Non-pigmented ciliary epithelial cell (primary cell): Measurements from ENCODE around the gene NEDD8.

Source experiments
- DNase-seq: peaks from one replicate; pipeline ENCODE4 v3.0.0-alpha.2; 2010; ENCODE audit warnings: low read depth

NEDD8 gene

GRCh38 chr14:24179961-24180796 is 52.0 kb downstream of the NEDD8 start:
- peak; percentile 60 for DNase-seq

- DNase-seq = no peak
These were observed 52.7 kb downstream of the NEDD8 start for GRCh38 chr14:24179294-24179960.

GRCh38 chr14:24178399-24179178 is 53.6 kb downstream of the NEDD8 start:
- DNase-seq = no peak

- no peak for DNase-seq
These were observed 54.3 kb downstream of the NEDD8 start for GRCh38 chr14:24177891-24178290.

- DNase-seq = no peak
These were observed 54.9 kb downstream of the NEDD8 start for GRCh38 chr14:24177041-24177825.

GRCh38 chr14:24176599-24176998 is 55.6 kb downstream of the NEDD8 start:
- no peak for DNase-seq

GRCh38 chr14:24172871-24173281 is 59.3 kb downstream of the NEDD8 start:
- no peak for DNase-seq

GRCh38 chr14:24172261-24172860 is 59.8 kb downstream of the NEDD8 start:
- no peak for DNase-seq

- DNase-seq = peak; percentile 89
These were observed 60.5 kb downstream of the NEDD8 start, which contains the start of gene REC8 for GRCh38 chr14:24171422-24172260. Gene REC8 (plus strand): TSS chr14:24172080. CDS start chr14:24172553, 473 bp downstream.

- DNase-seq = no peak
These were observed 64.6 kb downstream of the NEDD8 start for GRCh38 chr14:24167469-24168114.
